GM21360 (cell line): ENCODE measurements around the gene HLX.

ENCODE experiments used
- ATAC-seq: cut with Tn5 transposase; IDR thresholded peaks from one replicate; pipeline ENCODE4 v1.9.1; 2021; ENCODE audit warnings: mild to moderate bottlenecking, moderate library complexity; ENCODE audit not compliant: unreplicated experiment

The HLX gene, protein sequence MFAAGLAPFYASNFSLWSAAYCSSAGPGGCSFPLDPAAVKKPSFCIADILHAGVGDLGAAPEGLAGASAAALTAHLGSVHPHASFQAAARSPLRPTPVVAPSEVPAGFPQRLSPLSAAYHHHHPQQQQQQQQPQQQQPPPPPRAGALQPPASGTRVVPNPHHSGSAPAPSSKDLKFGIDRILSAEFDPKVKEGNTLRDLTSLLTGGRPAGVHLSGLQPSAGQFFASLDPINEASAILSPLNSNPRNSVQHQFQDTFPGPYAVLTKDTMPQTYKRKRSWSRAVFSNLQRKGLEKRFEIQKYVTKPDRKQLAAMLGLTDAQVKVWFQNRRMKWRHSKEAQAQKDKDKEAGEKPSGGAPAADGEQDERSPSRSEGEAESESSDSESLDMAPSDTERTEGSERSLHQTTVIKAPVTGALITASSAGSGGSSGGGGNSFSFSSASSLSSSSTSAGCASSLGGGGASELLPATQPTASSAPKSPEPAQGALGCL

DNA sequence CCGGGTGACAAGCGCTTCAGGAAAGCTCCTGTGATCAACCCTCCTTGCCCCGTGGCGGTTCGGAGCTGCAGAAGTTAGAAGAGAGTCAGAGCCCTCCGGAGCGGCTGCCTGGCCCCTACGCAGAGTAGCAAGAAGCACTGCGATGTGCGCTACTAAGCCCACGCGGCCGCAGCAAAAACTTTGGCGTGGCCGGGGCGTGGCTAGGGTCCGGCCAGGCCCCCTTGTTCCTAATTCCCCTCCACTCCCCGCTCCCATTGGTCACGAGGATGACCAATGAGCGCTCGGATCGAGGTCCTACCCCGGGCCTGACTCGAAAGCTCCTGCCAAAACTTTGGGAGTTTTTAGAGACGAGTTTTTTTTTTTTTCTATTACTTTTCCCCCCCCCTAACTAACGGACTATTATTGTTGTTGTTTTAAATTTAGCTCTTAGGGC is at the start of gene HLX:
Gene HLX (plus strand): TSS at position 368 of the 433 bp plus-strand sequence. CDS start 415 bp downstream, outside the sequence.
- ATAC-seq = peak; percentile 66

GRCh38 chr1:220833436-220833835 is 45.8 kb upstream of the HLX start:
- ATAC-seq = no peak

- ATAC-seq = no peak
These were observed 44.9 kb upstream of the HLX start for GRCh38 chr1:220834155-220834870.

DNA sequence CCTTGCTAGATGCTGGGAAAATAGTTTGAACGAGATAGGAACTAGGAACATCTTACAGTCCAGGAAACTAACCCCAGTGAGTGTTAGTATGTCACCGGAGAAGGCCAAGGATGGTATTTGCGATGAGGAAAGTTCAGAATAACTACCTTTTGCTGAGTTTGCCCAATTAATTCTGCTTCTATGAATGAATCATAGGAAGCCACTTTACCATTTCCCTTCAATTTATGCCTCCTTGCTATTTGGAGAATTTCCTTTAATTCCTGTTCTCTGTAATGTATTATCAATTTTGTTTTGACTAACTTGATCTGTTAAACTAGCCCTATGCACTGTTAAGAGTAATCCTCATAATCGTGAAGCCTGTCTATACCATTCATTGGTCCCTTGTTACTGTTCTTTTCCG is 40.7 kb upstream of the HLX start:
- no peak for ATAC-seq

DNA sequence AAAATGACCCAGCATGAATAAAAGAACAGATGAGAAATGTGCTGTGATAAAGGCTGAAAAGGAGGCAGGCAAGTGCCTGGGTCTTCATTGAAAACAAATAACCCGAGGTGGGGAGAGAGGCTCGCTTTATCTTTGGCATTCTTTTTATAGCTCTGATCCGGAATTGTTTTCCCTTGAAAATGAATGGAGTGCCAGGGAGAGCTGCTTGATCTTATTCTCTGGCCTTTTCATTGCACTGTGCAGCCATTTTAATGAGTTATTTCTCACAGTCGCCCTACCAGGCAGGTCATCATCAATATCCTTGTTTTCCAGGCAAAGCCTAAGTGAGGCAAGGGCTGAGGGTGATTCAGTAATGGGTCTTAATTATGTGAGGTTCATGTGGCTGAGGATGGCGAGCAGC is 39.8 kb upstream of the HLX start:
- ATAC-seq = no peak

DNA sequence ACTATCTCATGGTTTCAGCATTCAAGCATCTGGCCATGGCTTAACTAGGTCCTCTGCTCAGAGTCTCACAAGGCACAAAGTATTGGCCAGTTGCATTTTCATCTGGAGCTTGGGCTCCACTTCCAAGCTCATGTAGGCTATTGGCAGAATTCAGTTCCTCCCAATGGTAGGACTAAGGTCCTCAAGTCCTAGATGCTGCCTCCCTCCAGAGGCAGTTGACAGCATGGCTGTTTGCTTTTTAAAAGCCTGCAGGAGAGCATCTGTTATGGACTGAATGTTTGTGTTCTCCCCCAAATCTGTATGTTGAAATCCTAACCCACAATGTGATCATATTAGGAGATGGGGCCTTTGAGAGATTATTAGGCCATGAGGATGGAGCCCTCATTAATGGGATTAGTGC is 38.0 kb upstream of the HLX start:
- no peak for ATAC-seq

- ATAC-seq = no peak
These were observed 35.7 kb upstream of the HLX start for GRCh38 chr1:220843481-220844011.

- ATAC-seq = no peak
These were observed 26.8 kb upstream of the HLX start for GRCh38 chr1:220852408-220852807.

DNA sequence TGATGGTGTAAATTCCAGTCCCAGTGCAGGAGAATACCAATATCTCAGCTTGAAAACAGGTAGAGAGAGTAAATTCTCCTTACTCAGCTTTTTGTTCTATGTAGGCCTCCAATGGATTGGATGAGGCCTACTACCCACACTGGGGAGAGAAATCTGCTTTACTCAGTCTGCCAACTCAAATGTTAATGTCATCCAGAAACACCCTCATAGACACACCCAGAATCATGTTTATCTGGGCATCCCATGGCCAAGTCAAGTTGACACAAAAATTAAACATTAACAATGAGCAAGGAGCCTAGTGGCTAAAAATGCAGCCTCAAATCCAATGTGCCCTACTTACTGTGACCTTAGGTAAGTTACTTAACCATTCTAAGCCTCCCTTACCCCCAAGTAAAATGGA is 6.9 kb upstream of the HLX start:
- ATAC-seq = no peak

GRCh38 chr1:220873087-220873486 is 6.2 kb upstream of the HLX start:
- no peak for ATAC-seq

DNA sequence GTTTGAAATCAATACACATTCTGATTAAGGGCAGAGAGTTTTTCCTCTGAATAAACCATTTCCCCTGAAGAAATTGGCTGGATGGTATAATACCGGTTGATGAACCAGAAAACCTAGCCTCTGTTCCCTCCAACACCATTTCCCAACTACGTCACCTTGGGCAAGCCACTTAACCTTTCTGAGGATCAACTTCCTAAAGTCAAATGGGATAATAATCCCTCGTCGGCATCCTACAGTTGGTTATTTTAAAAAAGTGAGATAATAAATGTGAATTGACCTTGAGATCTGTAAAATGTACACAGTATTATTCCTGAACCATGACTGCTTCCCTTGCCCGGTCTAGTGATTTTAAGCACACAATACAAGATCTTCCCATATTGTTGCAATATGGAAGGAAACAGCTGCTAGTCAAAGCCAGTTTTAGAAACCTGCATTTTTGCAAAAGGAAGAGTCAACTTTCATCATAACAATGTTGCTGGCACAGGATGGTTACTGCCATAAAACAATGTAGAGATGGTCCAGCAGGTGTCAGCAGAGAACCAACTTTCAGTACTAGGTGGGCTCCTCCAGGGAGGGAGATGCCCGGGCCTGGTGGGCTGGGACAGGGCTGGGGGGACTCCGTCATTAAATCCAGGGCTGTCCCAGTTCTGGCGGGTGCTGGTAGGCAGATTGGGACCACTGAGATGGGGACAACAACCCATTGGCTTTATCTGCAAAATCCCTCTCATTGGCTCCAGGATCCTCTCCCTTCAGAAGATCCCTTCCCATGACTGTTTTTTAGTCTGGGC is 5.2 kb upstream of the HLX start:
- no peak for ATAC-seq

DNA sequence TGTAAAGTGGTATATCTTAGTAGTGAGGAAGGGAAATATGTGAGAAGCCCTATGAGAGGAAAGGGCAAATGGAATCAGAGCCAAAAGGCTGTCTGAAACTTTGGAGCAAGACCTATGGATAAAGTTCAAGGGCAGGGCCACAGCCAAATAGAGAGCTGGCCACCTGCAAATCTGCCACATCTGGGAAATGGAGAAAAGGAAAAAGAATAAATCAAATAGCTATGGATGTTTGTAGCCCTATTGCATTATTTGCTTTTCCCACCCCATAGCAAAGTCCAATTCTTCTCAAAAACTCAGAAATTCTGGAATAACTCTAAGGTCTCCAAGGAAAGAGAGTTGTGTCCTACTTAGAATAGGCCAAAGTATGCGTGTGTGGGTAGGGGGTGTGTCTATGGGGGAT is 4.0 kb upstream of the HLX start:
- ATAC-seq = no peak

DNA sequence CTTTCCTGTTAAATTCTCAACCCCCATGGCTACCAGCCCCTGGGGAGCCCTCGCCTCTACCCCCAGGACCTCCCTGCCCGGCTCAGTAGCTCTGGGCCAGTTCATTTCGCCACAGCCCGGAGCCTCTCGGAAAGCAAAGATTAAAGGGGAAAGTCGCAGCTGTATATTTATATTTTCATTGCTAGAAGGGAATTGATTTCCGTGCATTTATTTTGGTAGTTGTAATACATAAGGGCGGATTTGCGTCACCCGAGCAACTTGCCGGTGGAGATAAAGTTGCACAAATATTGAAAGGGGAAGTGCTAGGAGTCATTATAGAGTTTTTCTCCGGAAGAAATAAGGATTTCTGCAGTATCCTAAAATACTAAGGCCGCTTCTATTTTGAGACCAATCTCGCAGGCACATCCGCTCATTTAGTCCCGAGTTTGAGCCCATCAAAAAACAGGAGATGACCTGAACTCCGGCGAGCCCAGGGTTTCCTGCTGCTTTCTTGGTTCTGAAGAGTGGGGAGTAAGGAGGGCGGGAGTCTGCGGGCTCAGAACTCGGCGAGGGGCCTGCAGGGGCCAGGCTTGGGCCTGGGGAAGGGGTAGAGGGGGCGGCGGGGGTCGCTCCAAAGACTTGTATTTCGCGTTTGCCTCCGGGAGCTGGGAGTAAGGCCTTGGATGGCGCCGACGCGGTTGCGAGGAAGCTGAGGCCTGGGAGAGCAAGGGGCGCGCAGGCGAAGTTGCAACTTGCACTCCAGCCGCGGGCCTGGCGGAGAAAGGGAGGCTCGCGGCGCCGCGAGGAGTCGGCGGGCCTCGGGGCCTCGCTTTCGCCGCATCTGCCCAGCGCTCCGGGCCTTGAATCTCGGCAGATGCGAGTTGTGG is 2.5 kb upstream of the HLX start:
- no peak for ATAC-seq

- no peak for ATAC-seq
These were observed 1.7 kb upstream of the HLX start for GRCh38 chr1:220877377-220878095.

- no peak for ATAC-seq
These were observed 810 bp upstream of the HLX start for GRCh38 chr1:220878191-220879075.

GRCh38 chr1:220879509-220880361 is 492 bp downstream of the HLX start:
- peak; percentile 31 for ATAC-seq

DNA sequence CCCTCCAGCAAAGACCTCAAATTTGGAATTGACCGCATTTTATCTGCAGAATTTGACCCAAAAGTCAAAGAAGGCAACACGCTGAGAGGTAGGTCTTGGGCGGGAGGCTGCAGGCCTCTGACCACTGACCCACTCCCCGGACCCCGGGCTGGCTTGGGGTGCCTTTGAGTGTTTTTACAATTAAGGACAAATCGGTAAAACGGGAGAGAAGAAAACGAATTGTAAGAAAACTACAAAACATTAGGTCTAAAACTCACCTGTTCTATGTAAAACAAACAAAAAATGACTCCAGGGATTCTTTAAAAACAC is 1.1 kb downstream of the HLX start:
- ATAC-seq = no peak
